Stimulated activated CD8-positive, alpha-beta memory T cell treated with anti-CD3 and anti-CD28 coated beads, Interleukin-7, amount 100 ng/mL, for 24 hours (primary cell): Measurements from ENCODE around the gene SOWAHC.
"Not testable (repeated sequence)": the region's sequence is repeated elsewhere in the genome, so short reads cannot be mapped to it uniquely, and the experiment has no call there.

Experiments
- DNase-seq: peaks from one replicate; pipeline ENCODE4 v3.0.0-alpha.2; 2020; ENCODE audit warnings: low read depth

Gene SOWAHC, protein sequence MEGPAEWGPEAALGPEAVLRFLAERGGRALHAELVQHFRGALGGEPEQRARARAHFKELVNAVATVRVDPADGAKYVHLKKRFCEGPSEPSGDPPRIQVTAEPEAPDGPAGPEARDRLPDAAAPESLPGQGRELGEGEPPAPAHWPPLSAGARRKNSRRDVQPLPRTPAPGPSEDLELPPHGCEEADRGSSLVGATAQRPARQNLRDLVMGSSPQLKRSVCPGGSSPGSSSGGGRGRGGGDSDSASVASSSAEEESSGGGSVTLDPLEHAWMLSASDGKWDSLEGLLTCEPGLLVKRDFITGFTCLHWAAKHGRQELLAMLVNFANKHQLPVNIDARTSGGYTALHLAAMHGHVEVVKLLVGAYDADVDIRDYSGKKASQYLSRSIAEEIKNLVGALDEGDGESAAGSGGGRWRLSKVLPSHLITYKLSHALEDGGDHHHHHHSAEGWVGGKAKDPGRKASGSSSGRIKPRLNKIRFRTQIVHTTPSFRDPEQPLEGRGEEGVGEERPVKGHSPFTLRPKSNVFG

GRCh38 chr2:109613922-109614714 is at the start of gene SOWAHC, which contains the start of gene SEPTIN10:
TSS of gene SOWAHC (plus strand) at chr2:109614364. CDS start at chr2:109614490, 126 bp downstream.
TSS of gene SEPTIN10 (minus strand) at chr2:109613966. CDS start at chr2:109613827, 139 bp downstream.
- DNase-seq = peak; percentile 46

GRCh38 chr2:109575373-109575772 is 38.8 kb upstream of the SOWAHC start:
- no peak for DNase-seq

DNA sequence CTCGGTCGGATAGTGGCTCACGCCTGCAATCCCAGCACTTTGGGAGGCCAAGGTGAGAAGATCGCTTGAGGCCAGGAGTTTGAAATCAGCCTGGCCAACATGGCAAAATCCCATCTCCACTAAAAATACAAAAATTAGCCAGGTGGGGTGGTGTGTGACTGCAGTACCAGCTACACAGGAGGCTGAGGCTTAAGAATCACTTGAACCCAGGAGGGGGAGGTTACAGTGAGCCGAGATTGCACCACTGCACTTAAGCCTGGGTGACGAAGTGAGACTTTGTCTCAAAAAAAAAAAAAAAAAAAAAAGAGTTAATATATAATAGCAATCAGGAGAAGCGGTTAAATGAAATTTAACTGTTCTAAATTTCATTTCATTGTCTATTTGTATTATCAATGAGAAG is 36.5 kb upstream of the SOWAHC start:
- DNase-seq = not testable (repeated sequence)

DNA sequence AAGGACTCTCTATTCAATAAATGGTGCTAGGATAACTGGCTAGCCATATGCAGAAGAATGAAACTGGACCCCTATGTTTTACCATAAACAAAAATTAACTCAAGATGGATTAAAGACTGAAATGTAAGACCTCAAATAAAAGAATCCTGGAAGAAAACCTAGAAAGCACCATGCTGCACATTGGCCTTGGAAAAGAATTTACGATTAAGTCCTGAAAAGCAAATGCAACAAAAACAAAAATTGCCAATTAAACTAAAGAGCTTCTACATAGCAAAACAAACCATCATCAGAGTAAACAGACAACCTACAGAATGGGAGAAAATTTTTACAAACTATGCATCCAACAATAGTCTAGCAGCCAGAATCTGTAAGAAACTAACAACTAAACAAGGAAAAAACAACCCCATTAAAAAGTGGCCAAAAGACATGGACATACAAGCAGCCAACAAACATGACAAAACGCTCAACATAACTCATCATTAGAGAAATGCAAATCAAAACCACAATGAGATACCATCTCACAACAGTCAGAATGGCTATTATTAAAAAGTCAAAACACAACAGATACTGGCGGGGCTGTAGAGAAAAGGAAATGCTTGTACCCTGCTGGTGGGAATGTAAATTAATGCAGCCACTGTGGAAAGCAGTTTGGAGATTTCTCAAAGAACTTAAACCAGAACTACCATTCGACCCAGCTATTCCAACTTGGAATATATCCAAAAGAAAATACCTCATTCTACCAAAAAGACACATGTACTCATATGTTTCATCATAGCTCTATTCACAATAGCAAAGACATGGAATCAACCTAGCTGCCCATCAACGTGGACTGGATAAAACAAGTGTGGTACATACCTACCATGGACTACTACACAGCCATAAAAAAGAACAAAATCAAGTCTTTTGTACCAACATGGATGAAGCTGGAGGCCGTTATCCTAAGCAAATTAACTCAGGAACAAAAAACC is 31.0 kb upstream of the SOWAHC start:
- DNase-seq = no peak

GRCh38 chr2:109586687-109587086 is 27.5 kb upstream of the SOWAHC start:
- DNase-seq = no peak

DNA sequence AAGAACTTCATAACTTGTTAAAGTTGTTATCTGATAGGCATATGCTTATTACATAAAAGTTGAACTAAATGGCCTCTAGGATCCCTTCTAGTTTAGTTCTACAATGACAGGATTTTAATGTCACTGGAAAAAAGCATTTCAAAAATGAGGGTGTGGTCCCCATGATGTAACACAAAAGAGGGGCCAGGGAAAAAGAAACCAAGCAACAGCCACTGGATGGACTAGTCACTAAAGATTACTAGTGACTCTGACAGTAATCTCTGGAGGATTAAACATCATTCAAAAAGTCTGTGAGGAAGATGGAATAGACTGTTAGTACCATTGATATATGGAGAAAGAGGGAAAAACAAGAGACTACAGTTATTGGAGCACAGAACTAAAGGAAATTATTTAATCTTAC is 23.0 kb upstream of the SOWAHC start:
- DNase-seq = no peak

DNA sequence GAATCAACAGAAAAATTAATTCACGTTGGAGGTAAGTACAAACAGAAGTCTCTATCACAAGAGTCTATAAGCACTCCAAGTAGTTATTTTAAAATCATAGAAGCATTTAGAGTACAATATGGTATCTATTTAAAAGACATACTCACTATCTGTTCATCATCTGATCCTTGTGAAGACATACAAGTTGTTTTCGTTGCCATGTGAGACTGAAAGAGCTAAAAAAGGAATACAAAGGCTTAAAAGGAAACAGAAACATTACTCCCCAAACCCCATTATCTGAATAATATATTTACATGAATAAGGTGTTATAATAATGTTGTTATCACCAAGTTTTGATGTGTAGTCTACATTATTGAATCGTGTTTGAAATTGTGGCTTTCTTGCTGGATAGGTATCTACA is 21.3 kb upstream of the SOWAHC start:
- no peak for DNase-seq

DNA sequence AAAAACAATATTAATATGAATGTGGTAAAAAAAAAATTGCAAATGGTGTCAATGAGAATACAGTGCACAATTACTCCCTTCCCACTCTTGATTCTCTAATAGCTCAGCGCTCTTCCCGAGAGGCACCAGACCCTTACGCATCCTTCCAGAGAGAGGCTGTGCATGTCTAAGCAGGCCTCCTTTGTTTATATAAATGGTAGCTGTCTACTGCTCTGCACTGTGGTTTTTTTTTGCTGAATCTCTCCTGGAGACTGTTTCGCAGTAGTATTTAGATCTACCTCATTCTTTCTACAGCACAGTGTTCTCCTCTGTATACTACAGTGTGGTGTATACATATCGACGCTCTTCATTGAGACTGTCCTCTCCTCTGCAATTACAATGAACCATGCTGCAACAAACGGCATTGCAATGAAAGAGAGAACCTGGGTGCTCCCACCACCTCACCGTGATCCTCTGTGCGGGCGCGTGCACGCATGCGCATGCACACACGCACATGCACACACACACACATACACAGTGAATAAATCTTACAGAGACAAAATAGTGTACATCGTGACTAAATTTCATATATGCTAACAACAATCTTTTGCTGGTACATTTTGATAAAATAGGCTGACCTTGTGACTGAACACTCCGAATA is 19.8 kb upstream of the SOWAHC start:
- DNase-seq = no peak

DNA sequence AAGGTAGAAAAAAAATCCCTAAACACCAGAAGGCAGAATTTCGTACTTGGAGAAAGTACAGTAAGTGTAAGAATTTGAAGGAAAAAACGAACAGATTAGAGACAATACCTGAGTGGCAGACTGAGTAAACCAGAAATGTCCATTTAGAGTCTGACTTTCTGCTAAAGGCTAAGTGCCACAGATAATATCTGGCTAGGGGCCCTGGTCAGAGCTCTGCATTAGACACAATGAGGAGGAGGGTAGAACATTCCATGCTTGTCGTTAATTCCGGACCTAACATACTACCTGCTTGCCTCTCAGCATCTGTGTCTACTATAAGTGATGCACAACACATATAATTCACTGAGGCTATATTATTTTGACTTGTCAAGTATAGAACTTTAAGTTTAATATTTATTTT is 18.5 kb upstream of the SOWAHC start:
- DNase-seq = no peak

GRCh38 chr2:109597283-109597682 is 16.9 kb upstream of the SOWAHC start:
- no peak for DNase-seq

GRCh38 chr2:109601783-109602182 is 12.4 kb upstream of the SOWAHC start:
- DNase-seq = no peak

DNA sequence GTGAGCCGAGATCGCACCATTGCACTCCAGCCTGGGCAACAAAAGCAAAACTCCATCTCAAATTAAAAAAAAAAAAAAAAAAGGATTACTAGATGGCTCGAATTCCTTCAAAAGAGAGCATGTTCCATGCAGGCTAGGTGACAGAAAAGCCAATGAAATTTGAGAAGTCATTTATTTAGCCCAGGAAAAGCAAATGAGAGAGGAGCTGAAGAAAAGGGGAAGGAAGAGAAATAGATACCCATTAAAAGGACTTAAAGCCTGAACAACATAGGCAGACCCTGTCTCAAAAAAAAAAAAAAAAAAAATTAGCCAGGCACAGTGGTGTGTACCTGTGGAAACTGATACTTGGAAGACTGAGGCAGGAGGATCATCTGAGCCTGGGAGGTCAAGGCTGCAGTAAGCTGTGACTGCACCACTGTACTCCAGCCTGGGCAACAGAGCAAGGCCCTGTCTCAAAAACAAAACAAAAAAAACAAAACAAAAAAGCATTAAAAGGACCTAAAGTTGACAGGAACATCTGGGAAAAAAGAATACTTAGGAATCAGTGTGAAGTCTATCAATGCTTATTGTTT is 11.5 kb upstream of the SOWAHC start:
- no peak for DNase-seq

GRCh38 chr2:109604597-109604996 is 9.6 kb upstream of the SOWAHC start:
- DNase-seq = no peak

DNA sequence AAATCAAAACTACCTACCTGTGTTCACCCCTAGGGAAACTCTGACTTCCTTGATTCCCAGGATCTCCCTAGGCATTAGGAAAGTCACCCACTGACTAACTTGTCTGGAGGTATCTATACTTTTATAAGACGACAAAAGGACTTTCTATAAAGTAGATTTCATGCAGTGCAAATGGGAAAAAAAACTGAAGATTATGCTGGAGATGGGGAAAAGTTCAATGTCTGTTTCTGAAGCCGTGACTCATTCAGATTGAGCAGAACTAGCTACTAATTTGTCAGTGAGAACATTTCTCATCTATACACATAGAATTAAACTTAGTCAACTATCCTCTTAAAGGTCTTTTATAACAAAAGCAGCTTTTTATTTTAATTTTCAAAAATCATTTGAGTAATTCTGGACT is 6.4 kb upstream of the SOWAHC start:
- DNase-seq = no peak

DNA sequence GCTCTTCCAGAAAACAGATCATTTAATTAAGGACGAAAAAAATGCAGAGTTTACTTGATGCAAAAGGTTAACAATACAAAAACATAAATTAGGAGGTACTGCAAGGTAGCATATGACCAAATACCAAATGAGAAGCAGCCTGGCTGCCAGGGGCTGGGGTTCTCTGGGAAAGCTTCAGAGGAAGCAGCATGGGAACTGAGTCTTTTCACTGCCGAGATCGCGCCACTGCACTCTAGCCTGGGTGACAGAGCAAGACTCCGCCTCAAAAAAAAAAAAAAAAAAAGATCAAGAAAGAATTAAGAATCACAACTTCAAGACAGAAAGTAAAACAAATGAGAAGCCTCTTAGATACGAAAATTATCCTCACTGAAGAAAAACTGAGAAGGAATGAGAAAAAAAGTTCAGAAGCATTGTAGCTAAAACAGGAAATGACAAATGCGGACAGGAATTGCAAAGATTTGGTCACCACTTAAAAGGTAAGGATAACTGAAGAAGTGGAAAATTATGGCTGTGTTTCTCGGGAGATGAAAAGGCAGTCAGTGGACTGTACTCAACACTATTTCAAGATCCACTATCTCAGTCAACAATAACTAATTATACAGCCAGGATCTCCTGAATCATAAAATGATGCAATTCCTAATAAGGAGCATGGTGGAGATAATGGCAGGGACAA is 4.7 kb upstream of the SOWAHC start:
- no peak for DNase-seq

DNA sequence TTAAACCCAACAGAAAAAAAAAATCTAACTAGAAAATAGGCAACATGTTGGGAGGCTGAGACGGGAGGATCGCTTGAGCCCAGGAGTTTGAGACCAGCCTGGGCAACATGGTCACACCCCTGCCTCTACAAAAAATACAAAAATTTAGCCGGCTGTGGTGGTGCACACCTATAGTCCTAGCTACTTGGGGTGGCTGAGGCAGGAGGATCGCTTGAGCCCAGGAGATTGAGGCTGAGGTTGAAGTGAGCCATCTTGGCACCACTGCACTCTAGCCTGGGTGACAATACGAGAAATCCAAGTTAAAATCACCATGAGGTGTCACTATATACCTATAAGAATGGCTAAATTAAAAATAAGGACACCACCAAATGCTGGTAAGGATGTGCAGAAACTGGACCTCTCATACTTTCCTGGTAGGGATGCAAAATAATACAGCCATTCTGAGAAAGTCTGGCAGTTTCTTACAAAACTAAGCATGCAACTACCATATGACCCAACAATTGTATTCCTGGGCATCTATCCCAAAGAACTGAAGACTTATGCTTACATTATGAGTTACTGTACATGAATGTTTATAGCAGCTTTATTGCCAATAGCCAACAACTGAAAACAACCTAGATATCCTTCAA is 2.6 kb upstream of the SOWAHC start:
- DNase-seq = no peak

- no peak for DNase-seq
Measured at GRCh38 chr2:109613081-109613921, 863 bp upstream of the SOWAHC start.

DNA sequence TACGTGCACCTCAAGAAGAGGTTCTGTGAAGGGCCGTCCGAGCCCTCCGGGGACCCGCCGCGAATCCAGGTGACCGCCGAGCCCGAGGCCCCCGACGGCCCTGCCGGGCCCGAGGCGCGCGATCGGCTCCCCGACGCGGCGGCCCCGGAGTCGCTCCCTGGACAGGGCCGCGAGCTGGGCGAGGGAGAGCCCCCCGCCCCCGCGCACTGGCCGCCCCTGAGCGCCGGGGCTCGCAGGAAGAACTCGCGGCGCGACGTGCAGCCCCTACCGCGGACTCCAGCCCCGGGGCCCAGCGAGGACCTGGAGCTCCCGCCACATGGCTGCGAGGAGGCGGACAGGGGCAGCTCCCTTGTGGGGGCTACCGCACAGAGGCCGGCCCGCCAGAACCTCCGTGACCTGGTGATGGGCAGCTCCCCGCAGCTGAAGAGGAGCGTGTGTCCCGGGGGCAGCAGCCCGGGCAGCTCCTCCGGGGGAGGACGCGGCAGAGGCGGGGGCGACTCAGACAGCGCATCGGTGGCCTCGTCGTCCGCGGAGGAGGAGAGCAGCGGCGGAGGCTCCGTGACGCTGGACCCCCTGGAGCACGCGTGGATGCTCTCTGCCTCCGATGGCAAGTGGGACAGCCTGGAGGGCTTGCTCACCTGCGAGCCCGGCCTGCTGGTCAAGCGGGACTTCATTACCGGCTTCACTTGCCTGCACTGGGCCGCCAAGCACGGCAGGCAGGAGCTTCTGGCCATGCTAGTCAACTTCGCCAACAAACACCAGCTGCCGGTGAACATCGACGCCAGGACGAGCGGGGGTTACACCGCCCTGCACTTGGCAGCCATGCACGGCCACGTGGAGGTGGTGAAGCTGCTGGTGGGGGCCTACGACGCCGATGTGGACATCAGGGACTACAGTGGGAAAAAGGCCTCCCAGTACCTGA is 812 bp downstream of the SOWAHC start:
- DNase-seq = no peak
